ENCODE data around the gene DAGLA. TPM values are rescaled to one million over a fixed set of nuclear protein-coding genes. Genes with fewer than 3 reads are reported as not detected.

The DAGLA gene
- total RNA-seq, 2 experiments from 2014 or later: 0.05 TPM; not detected in 1

DNA sequence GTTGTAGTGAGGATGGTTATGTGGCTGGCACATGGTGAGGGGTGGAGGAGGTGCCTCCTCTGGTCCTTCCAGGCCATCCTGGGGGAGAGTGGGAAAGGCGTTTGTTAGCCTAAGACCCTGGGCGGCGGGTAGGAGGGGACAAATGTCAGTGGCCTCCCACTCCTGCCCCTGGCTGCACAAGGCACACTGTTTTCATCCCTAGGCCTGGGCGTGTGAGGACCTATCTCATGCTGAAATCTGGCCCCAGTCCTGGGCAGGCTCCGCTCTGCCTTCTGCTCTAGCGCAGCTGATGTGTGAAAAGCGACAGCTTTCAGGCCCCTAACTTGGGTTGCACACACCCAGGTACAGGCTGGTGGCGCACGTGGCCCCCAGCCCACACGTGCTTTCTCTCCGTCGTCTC, 32.1 kb downstream of the DAGLA start:
- no peaks in the 10 kb centered on the region for H3K27me3 Mint-ChIP-seq
- POLR2A ChIA-PET: no interaction called here
- CTCF ChIA-PET: interaction anchor here (1.5 to 2.3 kb wide), 3 partner anchors 14 to 35 kb away, joined by 3 to 12 read pairs (median 4); no protein-coding TSS in a partner anchor
- no peaks in the 10 kb centered on the region for H3K9me3 Mint-ChIP-seq
- no peaks in the 10 kb centered on the region for H3K36me3 Mint-ChIP-seq (ENCODE audit: low read depth)
- no peak overlapping the region for H3K4me3 Mint-ChIP-seq
- DNase-seq: no peak
- no peaks in the 10 kb centered on the region for H3K4me1 Mint-ChIP-seq (ENCODE audit: low read depth)
- H3K27ac Mint-ChIP-seq: no peak overlapping the region
- intact Hi-C loops (cut with micrococcal nuclease): no loop called here
- TF ChIP-seq, protein P1, sequence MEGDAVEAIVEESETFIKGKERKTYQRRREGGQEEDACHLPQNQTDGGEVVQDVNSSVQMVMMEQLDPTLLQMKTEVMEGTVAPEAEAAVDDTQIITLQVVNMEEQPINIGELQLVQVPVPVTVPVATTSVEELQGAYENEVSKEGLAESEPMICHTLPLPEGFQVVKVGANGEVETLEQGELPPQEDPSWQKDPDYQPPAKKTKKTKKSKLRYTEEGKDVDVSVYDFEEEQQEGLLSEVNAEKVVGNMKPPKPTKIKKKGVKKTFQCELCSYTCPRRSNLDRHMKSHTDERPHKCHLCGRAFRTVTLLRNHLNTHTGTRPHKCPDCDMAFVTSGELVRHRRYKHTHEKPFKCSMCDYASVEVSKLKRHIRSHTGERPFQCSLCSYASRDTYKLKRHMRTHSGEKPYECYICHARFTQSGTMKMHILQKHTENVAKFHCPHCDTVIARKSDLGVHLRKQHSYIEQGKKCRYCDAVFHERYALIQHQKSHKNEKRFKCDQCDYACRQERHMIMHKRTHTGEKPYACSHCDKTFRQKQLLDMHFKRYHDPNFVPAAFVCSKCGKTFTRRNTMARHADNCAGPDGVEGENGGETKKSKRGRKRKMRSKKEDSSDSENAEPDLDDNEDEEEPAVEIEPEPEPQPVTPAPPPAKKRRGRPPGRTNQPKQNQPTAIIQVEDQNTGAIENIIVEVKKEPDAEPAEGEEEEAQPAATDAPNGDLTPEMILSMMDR (IDR thresholded peaks at IDR 0.05): no peak
- no peak for ATAC-seq

GRCh38 chr11:61712846-61713245, 32.7 kb downstream of the DAGLA start:
- no peaks in the 10 kb centered on the region for H3K4me1 Mint-ChIP-seq (ENCODE audit: low read depth)
- no peak for ATAC-seq
- no peaks in the 10 kb centered on the region for H3K36me3 Mint-ChIP-seq (ENCODE audit: low read depth)
- H3K27ac Mint-ChIP-seq: no peak overlapping the region
- intact Hi-C loops (cut with micrococcal nuclease): no loop called here
- no peaks in the 10 kb centered on the region for H3K27me3 Mint-ChIP-seq
- no peak for DNase-seq
- H3K9me3 Mint-ChIP-seq: no peaks in the 10 kb centered on the region
- H3K4me3 Mint-ChIP-seq: no peak overlapping the region
- ChIA-PET POLR2A (no interaction called here), CTCF (interaction anchor here (1.1 to 2.3 kb wide), 4 partner anchors 14 to 196 kb away, joined by 3 to 12 read pairs (median 4); no protein-coding TSS in a partner anchor)
- TF ChIP-seq, protein P1 (IDR thresholded peaks at IDR 0.05): no peak

- Mint-ChIP-seq H3K9me3 (no peaks in the 10 kb centered on the region), H3K4me1 (ENCODE audit: low read depth) (no peaks in the 10 kb centered on the region), H3K27ac (no peak overlapping the region), H3K36me3 (ENCODE audit: low read depth) (no peaks in the 10 kb centered on the region), H3K27me3 (no peaks in the 10 kb centered on the region), H3K4me3 (no peak overlapping the region)
- no peak for DNase-seq
- TF ChIP-seq, protein P1 (IDR thresholded peaks at IDR 0.05): no peak
- POLR2A ChIA-PET: no interaction called here
- CTCF ChIA-PET: interaction anchor here (0.8 to 2.3 kb wide), 4 partner anchors 11 to 196 kb away, joined by 3 to 12 read pairs (median 3); no protein-coding TSS in a partner anchor
- ATAC-seq: no peak
- intact Hi-C loops (cut with micrococcal nuclease): no loop called here
Observed at GRCh38 chr11:61713464-61713863, 33.3 kb downstream of the DAGLA start.

GRCh38 chr11:61713906-61714305, 33.7 kb downstream of the DAGLA start:
- TF ChIP-seq, protein P1 (IDR thresholded peaks at IDR 0.05): no peak
- H3K9me3 Mint-ChIP-seq: no peaks in the 10 kb centered on the region
- no peaks in the 10 kb centered on the region for H3K4me1 Mint-ChIP-seq (ENCODE audit: low read depth)
- ChIA-PET CTCF (interaction anchor here (0.8 kb wide), 1 partner anchor 12 kb away, joined by 3 read pairs; no protein-coding TSS in a partner anchor), POLR2A (no interaction called here)
- ATAC-seq (no peak), DNase-seq (no peak)
- no peaks in the 10 kb centered on the region for H3K27me3 Mint-ChIP-seq
- no peak overlapping the region for H3K27ac Mint-ChIP-seq
- intact Hi-C loops (cut with micrococcal nuclease): no loop called here
- H3K36me3 Mint-ChIP-seq (ENCODE audit: low read depth): no peaks in the 10 kb centered on the region
- H3K4me3 Mint-ChIP-seq: no peak overlapping the region

DNA sequence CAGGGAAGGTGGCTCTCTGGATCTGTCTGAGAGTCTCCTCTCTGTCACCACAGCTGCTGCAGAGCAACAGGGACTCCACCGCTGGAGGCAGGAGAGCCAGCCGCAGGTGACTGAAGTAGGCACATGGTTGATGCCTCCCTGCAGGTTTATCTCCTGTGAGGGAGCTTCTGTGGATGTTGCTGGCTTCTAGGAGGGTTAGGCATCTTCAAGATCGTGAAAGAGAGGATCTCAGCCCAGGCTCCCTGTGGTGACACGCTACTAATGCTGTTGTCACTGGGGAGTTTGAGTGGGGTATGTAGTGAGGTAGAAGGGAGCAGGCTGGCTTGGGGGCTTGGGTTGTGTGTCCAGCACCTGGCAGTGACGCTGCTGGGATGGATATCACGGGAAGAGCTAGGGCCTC, 34.1 kb downstream of the DAGLA start:
- ATAC-seq: no peak
- Mint-ChIP-seq H3K4me1 (ENCODE audit: low read depth) (no peaks in the 10 kb centered on the region), H3K4me3 (no peak overlapping the region), H3K27ac (no peak overlapping the region), H3K9me3 (no peaks in the 10 kb centered on the region), H3K27me3 (no peaks in the 10 kb centered on the region), H3K36me3 (ENCODE audit: low read depth) (no peaks in the 10 kb centered on the region)
- TF ChIP-seq, protein P1 (IDR thresholded peaks at IDR 0.05): no peak
- CTCF ChIA-PET: interaction anchor here (0.7 to 0.8 kb wide), 2 partner anchors 12 to 236 kb away, joined by 3 read pairs; no protein-coding TSS in a partner anchor
- intact Hi-C loops (cut with micrococcal nuclease): no loop called here
- POLR2A ChIA-PET: interaction anchor here (1.0 kb wide), 1 partner anchor 46 kb away, joined by 4 read pairs; no protein-coding TSS in a partner anchor
- DNase-seq: no peak

All from activated CD8-positive, alpha-beta T cell treated with anti-CD3 and anti-CD28 coated beads for 36 hours (primary cell).